ENCODE measurements around the gene DCTN4.

- TF ChIP-seq RAD21 (IDR thresholded peaks at IDR 0.05; ENCODE audit: low read length): no peak
- no peak for TF ChIP-seq ELK1 (IDR thresholded peaks at IDR 0.05; ENCODE audit: borderline replicate concordance, low read depth, low read length)
- no peak for TF ChIP-seq CTCF (conservative IDR thresholded peaks at IDR 0.05; ENCODE audit: low read depth, low read length)
- no peak; the same call in 1 of the 2 replicates for TF ChIP-seq POLR2A (IDR thresholded peaks at IDR 0.05; ENCODE audit: low read depth, low read length)
- no peak for TF ChIP-seq FOS (IDR thresholded peaks at IDR 0.05; ENCODE audit: low read depth, low read length)
- no peak for TF ChIP-seq MXI1 (IDR thresholded peaks at IDR 0.05; ENCODE audit: borderline replicate concordance, low read depth, low read length)
- no peak for TF ChIP-seq RFX5 (IDR thresholded peaks at IDR 0.05; ENCODE audit: low read depth, low read length)
- no peak for TF ChIP-seq MAFK (IDR thresholded peaks at IDR 0.05; ENCODE audit: low read depth, low read length)
- no peak for TF ChIP-seq RCOR1 (IDR thresholded peaks at IDR 0.05; ENCODE audit: insufficient replicate concordance, low read length)
- no peak; the same call in 1 of the 2 replicates for TF ChIP-seq MAZ (IDR thresholded peaks at IDR 0.05; ENCODE audit: borderline replicate concordance, low read depth, low read length)
Measured at GRCh38 chr5:150783422-150783928, 24.7 kb upstream of the DCTN4 start.

Data from IMR-90 (cell line).